ENCODE data around the gene MAP1B. TPM values are rescaled to one million over a fixed set of nuclear protein-coding genes. Genes with fewer than 3 reads are reported as not detected.

MAP1B gene
- polyA plus RNA-seq, 1 donor from 2014 or later = 234 TPM

DNA sequence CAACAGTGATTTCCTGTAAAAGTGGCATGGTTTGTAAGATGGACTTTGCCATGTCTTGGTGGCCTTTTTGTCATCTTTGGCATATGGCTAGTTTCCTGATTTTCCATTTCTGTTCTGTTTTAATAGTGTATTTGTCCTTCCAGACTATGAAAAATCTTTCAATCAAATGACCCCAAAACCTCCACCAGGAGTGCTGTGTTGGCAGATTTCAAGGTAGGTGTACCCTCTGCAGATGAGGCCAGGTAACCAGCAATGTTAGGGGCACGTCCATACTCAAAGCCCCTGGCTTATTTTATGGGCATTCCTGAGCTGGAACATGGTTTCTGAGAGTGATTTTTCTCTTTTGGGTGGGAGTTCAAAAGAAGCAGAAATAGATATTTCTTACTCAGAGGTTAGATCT lies 15.2 kb upstream of the MAP1B start:
- H3K36me3 ChIP-seq (ENCODE audit: insufficient read depth, low read length) = no peaks in the 10 kb centered on the region
- no peak overlapping the region for H3K27ac ChIP-seq (ENCODE audit: low read length)
- H3K4me3 ChIP-seq (ENCODE audit: low read length) = no peak overlapping the region
- no peaks in the 10 kb centered on the region for H3K9me3 ChIP-seq (ENCODE audit: low read length)
- no peaks in the 10 kb centered on the region for H3K27me3 ChIP-seq (ENCODE audit: insufficient read depth, low read depth, low read length)
- H3K9ac ChIP-seq (ENCODE audit: low read length) = no peak overlapping the region
- H3K79me2 ChIP-seq (replicated peaks; ENCODE audit: insufficient read depth, low read length) = no peaks in the 10 kb centered on the region
- H3K9me2 ChIP-seq (ENCODE audit: insufficient read depth, low read length) = no peaks in the 10 kb centered on the region
- TF ChIP-seq MXI1 (conservative IDR thresholded peaks at IDR 0.05; ENCODE audit: poor library complexity, severe bottlenecking) = no peak
- no peak for TF ChIP-seq RAD21 (conservative IDR thresholded peaks at IDR 0.05)
- TF ChIP-seq POLR2AphosphoS5 (IDR thresholded peaks at IDR 0.05) = no peak
- TF ChIP-seq EP300 (conservative IDR thresholded peaks at IDR 0.05; ENCODE audit: poor library complexity, severe bottlenecking) = no peak
- TF ChIP-seq, protein P1, sequence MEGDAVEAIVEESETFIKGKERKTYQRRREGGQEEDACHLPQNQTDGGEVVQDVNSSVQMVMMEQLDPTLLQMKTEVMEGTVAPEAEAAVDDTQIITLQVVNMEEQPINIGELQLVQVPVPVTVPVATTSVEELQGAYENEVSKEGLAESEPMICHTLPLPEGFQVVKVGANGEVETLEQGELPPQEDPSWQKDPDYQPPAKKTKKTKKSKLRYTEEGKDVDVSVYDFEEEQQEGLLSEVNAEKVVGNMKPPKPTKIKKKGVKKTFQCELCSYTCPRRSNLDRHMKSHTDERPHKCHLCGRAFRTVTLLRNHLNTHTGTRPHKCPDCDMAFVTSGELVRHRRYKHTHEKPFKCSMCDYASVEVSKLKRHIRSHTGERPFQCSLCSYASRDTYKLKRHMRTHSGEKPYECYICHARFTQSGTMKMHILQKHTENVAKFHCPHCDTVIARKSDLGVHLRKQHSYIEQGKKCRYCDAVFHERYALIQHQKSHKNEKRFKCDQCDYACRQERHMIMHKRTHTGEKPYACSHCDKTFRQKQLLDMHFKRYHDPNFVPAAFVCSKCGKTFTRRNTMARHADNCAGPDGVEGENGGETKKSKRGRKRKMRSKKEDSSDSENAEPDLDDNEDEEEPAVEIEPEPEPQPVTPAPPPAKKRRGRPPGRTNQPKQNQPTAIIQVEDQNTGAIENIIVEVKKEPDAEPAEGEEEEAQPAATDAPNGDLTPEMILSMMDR (IDR thresholded peaks at IDR 0.05; ENCODE audit: poor library complexity, severe bottlenecking) = no peak
- no peak for TF ChIP-seq EZH2 (IDR thresholded peaks at IDR 0.05; ENCODE audit: borderline replicate concordance, insufficient read depth, low read length, poor library complexity, severe bottlenecking)
- no peak for TF ChIP-seq TAF1 (IDR thresholded peaks at IDR 0.05; ENCODE audit: low read depth)
- no peak for TF ChIP-seq SMC3 (conservative IDR thresholded peaks at IDR 0.05; ENCODE audit: poor library complexity)
- TF ChIP-seq, protein P2, sequence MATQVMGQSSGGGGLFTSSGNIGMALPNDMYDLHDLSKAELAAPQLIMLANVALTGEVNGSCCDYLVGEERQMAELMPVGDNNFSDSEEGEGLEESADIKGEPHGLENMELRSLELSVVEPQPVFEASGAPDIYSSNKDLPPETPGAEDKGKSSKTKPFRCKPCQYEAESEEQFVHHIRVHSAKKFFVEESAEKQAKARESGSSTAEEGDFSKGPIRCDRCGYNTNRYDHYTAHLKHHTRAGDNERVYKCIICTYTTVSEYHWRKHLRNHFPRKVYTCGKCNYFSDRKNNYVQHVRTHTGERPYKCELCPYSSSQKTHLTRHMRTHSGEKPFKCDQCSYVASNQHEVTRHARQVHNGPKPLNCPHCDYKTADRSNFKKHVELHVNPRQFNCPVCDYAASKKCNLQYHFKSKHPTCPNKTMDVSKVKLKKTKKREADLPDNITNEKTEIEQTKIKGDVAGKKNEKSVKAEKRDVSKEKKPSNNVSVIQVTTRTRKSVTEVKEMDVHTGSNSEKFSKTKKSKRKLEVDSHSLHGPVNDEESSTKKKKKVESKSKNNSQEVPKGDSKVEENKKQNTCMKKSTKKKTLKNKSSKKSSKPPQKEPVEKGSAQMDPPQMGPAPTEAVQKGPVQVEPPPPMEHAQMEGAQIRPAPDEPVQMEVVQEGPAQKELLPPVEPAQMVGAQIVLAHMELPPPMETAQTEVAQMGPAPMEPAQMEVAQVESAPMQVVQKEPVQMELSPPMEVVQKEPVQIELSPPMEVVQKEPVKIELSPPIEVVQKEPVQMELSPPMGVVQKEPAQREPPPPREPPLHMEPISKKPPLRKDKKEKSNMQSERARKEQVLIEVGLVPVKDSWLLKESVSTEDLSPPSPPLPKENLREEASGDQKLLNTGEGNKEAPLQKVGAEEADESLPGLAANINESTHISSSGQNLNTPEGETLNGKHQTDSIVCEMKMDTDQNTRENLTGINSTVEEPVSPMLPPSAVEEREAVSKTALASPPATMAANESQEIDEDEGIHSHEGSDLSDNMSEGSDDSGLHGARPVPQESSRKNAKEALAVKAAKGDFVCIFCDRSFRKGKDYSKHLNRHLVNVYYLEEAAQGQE (IDR thresholded peaks at IDR 0.05; ENCODE audit: borderline replicate concordance) = no peak
- H4K20me1 ChIP-seq (ENCODE audit: insufficient read depth) = no peaks in the 10 kb centered on the region
- no peak overlapping the region for H3K4me2 ChIP-seq (ENCODE audit: low read length)
- H2AFZ ChIP-seq (ENCODE audit: low read depth, low read length) = no peak overlapping the region
- no peaks in the 10 kb centered on the region for H3F3A ChIP-seq (ENCODE audit: insufficient read depth, low read length, poor library complexity, severe bottlenecking)

DNA sequence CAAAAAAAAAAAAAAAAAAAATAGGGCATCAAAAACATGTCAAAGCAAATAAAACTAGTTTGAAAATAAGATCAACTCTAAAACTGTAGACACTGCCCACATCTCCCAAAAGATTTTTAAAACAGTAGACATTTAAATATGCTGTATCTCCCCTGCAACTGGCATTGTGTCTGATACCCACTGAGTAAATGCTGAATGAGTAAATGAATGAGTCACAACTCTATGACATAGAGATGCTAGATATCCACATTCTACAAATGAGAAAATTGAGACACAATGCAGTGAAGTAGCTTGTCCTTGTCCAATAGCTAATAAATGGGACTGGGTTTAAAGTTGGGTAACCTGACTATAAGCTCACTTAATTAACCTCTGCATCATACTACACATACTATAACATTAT lies 14.1 kb upstream of the MAP1B start:
- Histone ChIP-seq H2AFZ (ENCODE audit: low read depth, low read length) (no peak overlapping the region), H3K79me2 (replicated peaks; ENCODE audit: insufficient read depth, low read length) (no peaks in the 10 kb centered on the region), H3K9me3 (ENCODE audit: low read length) (no peaks in the 10 kb centered on the region), H3K27me3 (ENCODE audit: insufficient read depth, low read depth, low read length) (no peaks in the 10 kb centered on the region), H3K27ac (ENCODE audit: low read length) (no peak overlapping the region), H3F3A (ENCODE audit: insufficient read depth, low read length, poor library complexity, severe bottlenecking) (no peaks in the 10 kb centered on the region), H3K4me3 (ENCODE audit: low read length) (no peak overlapping the region), H3K9me2 (ENCODE audit: insufficient read depth, low read length) (no peaks in the 10 kb centered on the region), H4K20me1 (ENCODE audit: insufficient read depth) (no peaks in the 10 kb centered on the region), H3K4me2 (ENCODE audit: low read length) (no peak overlapping the region), H3K36me3 (ENCODE audit: insufficient read depth, low read length) (no peaks in the 10 kb centered on the region), H3K9ac (ENCODE audit: low read length) (no peak overlapping the region)
- TF ChIP-seq, protein P1 (IDR thresholded peaks at IDR 0.05; ENCODE audit: poor library complexity, severe bottlenecking) = no peak
- no peak for TF ChIP-seq SMC3 (conservative IDR thresholded peaks at IDR 0.05; ENCODE audit: poor library complexity)
